Transverse colon (tissue), 4 donors: ENCODE results near the gene CELF4.

ENCODE experiments used
- EP300 ChIP-seq: sonication (generic); formaldehyde crosslinking; IDR thresholded peaks from one replicate; pipeline ENCODE4 v1.6.1; 2017; ENCODE audit warnings: antibody characterized with exemption, low read depth
- POLR2A ChIP-seq: fragments of 450-650 bp; IDR thresholded peaks from one replicate; pipeline ENCODE4 v1.6.1; 2016; ENCODE audit warnings: antibody characterized with exemption, mild to moderate bottlenecking, moderate library complexity
- POLR2AphosphoS5 ChIP-seq, 3 donors: sonication (generic); formaldehyde crosslinking; IDR thresholded peaks; one replicate each; pipeline ENCODE4 v1.6.1; 2016; ENCODE audit warnings: antibody characterized with exemption in 3 of 3
- TF ChIP-seq, protein P1 (sequence below), 5 experiments: fragments of 200-600 bp in 3 of 5; fragments of 450-650 bp in 2 of 5; sonication (generic) in 3 of 5; IDR thresholded peaks; 1 replicate in 2 of 5; 2 replicates in 3 of 5; pipeline ENCODE4 v1.5.1; 2016 to 2017; ENCODE audit warnings: antibody characterized with exemption in 5 of 5, inconsistent platforms in 3 of 5, mild to moderate bottlenecking in 2 of 5, moderate library complexity in 1 of 5

- TF ChIP-seq EP300 (no peak), POLR2A (no peak), POLR2AphosphoS5 (IDR thresholded peaks at IDR 0.05) (no peak)
- TF ChIP-seq, protein P1, sequence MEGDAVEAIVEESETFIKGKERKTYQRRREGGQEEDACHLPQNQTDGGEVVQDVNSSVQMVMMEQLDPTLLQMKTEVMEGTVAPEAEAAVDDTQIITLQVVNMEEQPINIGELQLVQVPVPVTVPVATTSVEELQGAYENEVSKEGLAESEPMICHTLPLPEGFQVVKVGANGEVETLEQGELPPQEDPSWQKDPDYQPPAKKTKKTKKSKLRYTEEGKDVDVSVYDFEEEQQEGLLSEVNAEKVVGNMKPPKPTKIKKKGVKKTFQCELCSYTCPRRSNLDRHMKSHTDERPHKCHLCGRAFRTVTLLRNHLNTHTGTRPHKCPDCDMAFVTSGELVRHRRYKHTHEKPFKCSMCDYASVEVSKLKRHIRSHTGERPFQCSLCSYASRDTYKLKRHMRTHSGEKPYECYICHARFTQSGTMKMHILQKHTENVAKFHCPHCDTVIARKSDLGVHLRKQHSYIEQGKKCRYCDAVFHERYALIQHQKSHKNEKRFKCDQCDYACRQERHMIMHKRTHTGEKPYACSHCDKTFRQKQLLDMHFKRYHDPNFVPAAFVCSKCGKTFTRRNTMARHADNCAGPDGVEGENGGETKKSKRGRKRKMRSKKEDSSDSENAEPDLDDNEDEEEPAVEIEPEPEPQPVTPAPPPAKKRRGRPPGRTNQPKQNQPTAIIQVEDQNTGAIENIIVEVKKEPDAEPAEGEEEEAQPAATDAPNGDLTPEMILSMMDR (IDR thresholded peaks at IDR 0.05) = no peak
Measured at GRCh38 chr18:37539236-37539635, 26.4 kb downstream of the CELF4 start.
